CMK (cell line): ENCODE results near the gene RASSF10.

Experiments used
- DNase-seq: peaks from one replicate; pipeline ENCODE4 v3.0.0-alpha.2; 2010; ENCODE audit warnings: low read depth

Gene RASSF10

DNA sequence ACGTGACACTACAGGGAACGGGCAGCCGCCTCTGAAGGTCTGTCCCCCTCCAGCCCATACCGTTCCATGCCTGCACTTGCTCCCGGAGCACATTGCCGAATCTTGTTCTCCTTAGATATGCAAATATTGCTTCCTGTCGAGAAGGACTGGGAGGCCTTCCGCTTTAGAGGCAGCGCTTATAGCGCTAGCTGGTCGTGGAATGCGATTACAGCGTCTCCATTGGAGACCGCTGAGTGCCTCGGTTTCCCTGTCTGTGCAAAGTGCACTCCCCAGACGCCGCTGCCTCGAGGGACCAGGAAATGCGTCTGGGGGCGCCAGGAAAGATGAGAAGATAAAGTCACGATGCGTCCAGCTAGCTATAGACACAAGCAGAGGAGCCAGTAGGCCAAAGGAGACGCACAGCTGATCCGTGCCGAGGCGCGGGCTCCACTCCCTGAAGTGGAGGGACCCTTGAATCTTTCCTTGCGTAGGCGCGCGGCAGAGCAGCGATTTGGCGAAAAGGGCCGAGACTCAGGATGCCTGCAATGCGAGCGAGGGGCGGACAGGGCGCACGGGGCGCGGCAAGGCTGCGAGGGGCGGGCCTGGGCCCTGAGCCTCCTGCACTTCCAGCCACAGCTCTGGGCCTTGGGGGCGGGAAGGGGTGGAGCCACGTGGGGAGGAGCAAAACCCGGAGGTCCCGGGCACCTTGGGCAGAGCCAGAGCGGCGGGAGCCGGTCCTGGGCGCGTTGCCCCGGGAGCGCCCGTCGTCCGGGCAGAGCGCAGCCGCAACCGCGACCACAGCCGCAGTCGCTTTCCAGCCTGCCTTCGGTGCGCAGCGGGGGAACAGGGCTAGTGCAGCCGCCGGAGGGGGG is at the start of gene RASSF10:
Gene RASSF10 (plus strand): TSS at position 692 of the 851 bp plus-strand sequence. CDS start 261 bp downstream, outside the sequence.
- DNase-seq: no peak

DNA sequence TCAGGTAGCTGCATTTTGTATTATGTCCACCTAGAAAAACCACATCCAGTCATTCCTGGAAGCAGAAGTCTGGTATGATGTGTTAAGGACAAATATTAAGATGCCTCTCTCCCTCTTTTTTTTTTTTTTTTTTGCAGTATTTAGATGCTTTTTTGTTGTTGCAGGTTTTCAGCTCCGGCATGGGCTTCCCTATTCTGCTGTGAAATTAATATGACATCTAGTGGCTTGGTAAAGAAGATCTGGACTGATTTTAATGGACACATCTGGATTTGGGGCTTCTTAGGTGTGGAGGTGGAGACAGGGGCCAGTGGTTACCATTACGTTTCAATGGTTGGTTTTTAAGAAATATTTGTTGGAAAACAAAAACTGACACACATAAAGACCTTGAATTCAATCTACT is 47.5 kb upstream of the RASSF10 start:
- DNase-seq: no peak

DNA sequence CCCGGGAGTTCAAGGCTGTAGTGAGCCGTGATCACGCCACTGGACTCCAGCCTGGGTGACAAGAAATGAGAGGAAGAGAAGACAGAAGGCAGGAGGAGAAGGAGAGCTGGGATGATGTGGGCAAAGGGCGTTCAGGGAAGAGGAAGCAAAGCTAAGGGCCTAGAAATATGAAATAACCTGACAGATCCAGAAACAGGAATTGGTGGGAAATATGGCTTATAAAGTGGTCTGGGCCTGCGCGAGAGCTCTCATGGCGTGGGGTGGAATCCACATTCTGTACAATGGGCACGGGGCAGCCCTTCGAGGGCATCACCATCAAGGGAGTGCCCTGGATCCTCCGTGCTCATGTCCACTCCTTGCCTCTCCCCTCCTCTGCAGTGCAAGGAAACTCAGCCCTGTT is 46.8 kb upstream of the RASSF10 start:
- DNase-seq: no peak

DNA sequence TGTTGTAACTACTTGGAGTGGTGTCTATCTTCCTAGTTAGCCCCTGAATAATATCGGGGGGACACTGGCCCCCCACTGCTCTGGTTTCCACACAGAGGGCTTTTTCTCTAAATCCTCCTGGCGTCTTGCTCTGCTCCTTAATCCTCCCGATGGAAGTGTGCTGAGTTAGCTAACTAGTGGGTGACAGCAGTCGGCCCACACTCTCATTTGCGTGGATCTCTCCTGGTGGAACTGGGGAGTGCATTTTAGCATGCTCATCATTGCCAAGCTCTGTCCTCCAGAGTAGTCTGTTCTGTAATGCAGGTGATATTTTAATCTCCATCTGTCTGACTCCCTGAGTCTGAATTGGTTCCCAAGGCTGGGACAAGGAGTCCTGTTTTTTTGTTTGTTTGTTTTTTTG is 46.1 kb upstream of the RASSF10 start:
- no peak for DNase-seq

DNA sequence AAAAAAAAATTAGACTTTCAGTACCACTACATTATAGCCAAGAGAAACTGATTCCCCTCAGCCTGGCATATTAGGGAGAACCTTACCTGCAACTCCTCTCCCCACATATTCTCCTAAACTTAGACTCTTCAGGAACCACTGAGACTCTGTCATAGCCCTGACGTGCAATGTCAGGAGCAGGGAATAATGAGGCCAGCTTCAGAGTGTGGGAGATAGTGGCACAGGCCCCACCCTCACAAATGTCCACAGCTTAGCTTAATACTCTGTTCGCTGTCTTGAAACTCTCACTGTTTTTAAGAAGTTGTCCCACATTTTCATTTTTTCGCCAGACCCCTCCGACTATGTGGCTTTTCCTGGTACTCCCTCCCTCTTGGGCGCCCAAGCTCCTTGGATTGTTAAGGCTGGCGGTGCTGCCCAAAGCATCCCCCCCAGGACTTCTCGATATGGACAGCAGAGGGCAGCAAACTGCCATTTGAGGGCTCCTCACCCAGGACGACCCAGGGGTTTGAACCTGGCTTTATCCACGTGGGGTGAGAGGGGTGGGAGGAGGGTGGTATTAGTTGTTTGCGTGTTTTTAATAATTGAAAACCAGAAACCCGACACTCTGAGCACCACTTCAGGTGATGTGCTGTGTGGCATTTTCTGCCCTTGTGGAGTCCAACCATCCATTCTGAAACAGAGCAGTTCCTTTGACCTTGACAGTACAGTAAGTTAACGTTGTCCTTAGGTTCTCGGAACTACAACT is 45.2 kb upstream of the RASSF10 start:
- peak; percentile 22 for DNase-seq

DNA sequence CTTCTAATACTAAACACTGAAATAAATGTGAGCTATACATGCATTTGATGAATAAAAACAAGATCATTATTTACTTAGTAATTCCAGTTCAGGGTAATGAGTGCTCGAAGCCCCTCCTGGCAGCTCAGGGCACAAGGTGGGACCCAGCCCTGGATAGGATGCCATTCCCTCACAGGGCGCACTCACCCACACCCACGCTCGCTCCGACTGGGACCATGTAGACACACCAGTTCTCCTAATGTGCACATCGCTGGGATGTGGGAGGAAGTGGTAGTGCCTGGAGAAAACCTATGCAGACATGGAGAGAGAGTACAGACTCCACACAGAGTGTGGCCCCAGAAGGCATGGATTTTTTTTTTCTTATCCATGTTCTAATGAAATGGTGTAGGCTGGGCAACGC is 44.5 kb upstream of the RASSF10 start:
- no peak for DNase-seq

DNA sequence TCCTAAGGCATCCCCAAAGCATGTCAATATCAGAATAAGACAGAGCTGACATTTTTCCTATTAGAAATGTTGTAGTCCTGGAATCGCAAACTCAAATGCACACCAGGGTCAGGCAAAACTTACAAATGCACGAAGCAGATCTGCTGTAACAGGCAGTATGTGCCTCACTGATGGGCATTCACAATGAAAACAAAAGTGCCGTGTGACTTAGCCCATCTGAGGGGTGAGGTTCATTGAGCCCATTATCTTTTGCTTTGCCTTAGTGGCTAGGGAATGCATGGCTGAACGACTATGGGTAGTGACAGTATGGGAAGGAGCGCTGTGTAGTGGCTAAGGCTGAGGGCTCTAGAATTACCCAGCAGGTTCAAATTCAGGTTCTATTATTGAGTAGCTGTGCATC is 43.1 kb upstream of the RASSF10 start:
- no peak for DNase-seq

DNA sequence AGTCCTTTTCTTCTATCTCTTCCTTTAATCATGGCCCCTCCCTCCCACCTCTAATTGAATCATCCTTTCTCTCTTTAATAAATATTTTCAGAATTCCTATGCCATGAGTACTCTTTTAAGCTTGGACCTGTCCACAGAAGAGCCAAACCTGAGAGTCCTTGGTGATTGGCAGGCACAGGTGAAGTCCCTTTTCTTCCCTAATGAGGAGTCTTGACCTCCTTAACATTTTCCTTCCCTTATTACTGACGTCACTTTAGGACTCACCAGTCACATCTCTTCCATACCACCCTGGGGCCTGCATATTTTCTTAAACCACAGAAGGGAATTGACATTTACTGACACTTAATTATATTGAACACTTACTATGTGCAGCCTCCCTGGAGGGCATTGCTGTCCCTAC is 41.0 kb upstream of the RASSF10 start:
- DNase-seq: no peak

DNA sequence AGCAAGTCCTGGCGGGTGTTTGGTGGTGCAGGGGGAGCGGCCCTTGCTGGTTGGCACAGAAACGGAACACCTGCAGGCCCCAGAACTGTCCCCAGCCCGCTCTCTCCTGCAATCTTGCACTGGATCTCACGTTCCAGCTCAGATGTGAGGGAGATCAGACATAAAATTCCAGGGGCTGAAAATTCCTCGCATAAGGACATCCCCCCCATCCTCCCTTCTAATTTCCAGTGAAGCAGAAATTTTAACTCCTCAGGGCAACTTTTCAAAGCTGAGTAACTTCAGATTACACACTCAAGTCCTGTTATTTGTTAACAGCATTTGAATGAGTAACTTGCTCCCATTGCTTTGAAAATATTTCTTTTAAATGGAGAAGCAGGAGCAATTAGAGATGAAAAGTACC is 40.3 kb upstream of the RASSF10 start:
- DNase-seq: no peak

DNA sequence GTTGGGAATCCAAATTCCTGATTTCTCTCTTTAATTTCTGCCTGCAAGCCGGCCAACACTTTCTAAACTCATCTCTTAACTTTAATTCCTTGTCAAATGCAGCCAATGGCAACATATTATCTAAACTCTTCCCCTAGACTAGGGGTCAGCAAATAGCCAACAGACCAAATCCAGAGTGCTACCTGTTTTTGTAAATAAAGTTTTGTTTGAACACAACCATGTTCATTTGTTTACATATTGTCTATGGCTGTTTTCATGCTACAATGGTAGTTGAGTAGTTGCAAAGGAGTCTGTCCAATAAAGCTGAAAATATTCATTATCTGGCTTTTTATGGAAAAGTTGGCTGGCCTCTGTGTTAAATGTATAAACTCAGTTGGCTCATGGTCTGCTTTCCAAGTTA is 37.2 kb upstream of the RASSF10 start:
- no peak for DNase-seq

DNA sequence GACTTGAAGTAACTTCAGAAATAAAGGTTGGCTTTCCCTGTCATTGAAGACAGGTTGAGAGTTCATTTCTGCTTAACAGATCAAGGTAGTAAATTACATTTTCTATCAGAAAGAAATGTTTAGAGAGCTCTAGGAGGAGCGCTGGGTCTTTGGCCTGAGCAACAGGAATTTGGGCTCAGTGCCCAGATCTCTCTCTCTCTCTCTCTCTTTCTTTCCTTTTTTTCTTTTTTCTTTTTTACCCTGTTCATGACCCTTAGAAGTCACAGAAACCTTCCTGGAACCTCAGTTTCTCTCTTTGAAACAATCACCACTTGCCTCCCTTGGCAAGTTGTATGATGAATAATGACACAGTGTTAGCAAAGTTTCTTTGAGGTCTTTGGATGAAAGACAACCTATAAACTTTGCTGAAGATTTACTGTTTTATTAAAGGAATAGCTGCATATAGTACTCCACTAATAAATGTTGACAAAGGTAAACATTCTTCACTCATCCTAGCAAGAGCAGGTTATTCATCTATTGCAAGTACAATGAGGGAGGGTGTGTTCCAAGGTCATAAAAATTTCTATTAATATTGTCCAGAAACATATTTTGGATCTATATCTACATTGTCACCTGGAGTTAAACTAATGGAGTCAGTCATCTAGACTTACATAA is 35.5 kb upstream of the RASSF10 start:
- DNase-seq: no peak

DNA sequence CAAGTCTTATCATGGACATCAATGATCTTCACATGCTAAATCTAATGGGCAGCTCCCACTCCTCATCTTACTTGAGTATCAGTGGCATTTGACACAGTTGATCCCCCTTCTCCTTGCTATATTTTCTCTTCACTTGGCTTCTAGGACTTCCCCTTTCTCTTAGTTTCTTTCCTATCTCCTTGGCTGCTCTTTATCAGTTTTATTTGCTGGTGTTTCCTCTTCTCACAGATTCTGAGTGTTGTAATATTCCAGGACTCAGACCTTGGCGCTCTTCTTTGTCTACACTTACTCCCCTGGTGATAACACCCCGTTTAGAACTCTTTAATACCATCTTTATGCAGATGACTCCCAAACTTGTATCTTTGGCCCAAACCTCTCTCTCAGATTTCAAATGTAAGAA is 33.9 kb upstream of the RASSF10 start:
- DNase-seq: no peak

DNA sequence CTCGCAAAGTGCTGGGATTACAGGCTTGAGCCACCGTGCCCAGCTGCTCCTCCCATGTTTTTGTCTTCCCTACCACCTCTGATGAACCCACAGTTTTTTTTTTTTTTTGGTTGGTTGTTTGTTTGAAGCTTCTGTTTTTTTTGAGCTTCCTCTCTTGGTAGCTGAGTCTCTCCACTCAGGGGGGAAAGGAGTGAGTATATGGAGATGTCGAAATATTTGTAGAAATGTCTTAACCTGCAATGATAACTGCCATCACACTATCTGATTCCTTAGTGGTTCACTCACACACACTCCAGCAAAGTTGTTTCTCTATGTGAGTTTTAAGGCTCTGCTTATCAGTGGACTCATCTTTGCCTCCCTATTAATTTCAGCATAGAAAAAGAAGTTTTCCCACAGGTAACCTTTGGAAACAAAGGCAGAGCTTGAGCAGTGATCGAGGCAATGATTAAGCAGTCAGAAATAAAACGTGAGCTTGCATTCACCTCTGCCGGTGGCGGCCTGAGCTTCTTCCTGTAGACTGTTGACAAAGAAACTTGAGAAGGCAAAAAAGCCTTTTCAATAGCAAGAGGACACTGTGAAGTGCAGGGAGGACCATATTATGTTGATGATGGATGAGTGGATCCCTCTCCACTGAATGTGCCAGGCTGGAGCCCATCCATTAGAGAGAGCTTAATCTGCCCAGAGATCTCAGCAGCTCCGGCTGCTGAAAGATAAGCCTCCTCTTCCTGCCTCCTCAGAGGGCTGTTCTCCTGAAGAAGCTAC is 29.0 kb upstream of the RASSF10 start:
- DNase-seq: no peak

DNA sequence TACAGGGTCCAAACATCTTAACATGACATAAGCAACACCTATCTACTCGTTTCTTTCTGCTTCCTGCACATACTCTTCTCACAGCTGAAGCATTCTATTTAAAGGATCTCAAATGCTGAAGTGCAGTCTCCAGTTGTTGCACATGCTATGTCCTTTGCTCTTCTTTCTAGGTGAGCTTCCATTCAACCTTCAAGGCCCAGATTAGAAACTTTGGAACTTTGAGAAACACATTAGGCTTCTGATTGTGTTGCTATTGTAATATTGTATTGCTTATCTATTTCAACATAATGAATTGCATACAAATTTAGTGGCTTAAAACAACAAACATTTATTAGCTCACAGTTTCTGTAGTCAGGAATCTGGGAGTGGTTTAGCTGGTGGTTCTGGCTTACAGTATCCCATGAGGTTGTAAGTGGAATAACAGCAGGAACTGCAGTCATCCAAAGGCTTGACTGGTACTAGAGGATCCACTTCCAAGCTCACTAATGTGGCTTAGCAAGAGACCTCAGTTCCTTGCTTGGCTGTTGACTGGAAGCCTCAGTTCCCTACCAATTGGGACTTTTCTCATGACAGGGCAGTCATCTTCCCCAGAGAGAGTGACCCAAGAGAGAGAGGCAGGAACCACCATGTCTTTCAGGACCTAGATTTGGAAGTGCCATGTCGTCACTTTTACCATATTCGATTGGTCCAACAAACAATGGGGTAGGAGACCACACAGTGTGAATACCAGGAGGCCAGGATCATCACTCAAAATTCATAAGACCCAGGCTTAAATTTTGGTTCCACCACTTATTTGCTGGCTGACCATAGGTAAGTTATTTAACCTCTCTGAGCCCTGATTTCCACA is 27.2 kb upstream of the RASSF10 start:
- no peak for DNase-seq

DNA sequence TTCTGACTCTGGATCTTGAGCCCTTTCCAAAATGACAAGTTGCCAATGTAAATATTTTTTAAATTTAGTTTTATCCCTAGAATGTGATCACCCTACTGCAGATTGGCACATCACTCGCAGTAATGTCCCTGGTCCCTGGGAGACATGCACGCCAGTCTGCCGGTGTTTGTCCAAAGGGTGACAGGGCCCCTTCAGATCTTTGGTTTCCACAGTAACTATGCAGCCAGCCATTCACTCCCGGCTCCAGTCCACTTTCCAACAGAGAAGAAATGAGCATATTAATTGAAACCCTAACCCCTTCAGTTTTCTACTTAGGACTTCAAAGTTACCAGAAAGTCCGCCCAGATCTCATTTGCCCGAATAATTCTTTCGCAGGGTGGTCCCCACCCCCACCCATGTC is 25.8 kb upstream of the RASSF10 start:
- no peak for DNase-seq

DNA sequence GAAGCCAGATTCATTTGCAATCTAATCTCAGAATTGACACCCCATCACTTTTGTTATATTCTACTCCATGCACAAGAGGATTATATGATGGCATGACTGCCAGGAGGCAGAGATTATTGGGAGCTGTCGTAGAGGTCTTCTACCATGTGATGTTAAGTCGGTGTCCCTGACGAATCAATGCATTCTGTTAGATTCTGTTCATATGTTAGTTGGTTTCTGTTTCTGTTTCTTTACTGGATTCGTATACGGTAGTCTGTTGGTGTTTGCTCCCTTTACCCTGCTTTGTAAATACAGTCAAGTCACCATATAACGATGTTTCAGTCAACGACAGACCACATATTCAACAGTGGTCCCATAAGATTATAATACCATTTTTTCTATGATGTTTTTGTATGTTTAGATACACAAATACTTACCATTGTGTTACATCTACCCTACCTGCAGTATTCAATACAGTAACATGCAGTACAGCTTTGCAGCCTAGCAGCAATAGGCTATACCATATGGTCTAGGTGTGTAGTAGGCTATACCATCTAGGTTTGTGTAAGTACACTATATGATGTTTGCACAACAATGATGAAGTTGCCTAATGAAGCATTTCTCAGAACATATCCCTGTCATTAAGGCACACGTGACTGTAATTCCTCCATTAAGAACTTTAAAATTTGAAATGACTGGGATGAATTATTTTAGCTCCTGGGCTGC is 22.8 kb upstream of the RASSF10 start:
- no peak for DNase-seq

DNA sequence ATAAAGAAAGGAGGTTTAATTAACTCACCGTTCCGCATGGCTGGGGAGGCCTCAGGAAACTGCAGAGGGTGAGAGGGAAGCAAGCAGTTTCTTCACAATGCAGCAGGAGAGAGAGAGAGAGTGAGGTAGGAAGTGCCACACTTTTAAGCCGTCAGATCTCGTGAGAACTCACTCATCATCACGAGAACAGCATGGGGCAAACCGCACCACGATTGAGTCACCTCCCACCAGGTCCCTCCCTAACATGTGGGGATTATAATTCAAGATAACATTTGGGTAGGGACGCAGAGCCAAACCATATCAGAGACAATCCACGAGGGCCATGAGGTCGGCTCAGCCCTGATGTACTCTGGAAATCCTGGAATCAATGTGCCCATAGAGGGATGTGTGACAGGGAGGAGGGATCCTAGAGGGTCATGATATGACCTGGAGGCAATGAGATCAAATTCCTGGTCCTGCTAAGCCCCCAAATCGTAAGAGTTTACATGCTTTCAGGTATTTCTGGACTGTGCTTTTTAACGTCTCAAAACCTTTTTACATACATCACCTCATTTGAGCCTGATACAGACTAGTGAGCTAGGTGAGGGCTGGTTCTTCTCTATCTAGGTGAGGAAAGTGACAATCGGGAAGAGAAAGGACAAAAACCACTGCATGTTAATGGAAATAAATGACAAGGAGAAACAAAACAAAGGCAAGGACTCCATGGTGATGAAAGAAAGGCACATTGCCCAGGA is 19.5 kb upstream of the RASSF10 start:
- DNase-seq: peak; percentile 11

DNA sequence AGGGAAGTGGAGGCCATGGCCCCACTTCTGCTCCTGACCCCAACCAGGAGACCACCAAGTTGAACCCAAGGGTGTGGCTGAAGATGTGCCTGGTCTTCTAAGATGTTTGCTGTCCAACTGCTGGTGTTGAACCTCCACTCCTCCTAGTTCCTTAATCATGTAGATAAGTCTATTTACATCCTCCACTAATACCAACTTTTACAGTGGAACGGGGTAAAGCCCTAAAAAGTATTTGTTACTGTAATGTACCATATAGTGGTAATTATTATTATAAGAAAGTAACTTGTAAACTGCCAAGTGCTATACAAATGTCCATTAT is 19.0 kb upstream of the RASSF10 start:
- DNase-seq: no peak

DNA sequence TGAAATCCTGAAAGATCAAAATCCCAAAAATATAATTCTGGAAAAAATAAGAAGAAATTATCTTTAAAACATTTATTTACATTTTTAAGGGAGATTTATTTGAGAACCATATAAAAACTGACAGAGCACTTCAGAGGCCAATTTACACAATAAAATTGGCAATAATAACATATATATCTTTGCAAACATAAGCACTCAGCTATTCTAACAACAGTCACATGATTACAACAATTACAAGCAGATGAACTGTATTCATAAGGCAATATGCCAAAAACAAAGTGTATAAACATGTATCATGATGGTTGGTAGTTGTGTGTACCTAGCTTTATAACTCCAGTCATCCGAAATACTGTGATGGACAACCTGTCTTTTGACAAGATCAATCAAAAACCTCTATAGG is 17.7 kb upstream of the RASSF10 start:
- no peak for DNase-seq

DNA sequence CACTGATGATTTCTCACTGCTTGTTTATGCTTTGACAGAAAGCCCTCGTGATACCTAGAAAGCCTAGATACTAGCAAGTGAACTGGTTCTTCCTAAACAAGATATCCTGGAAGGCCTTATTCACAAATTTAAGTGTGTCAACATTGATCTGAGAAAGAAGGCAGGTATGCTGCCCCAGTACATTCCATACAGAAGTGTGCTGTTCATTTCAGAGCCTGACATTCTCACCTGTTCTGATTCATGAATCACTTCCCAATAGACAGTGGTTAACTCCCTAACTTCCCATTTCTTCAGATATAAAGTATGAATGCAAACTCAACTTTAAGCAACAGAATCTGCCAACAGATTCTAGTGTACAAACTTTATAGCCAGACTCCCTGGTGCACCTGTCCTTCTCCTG is 15.5 kb upstream of the RASSF10 start:
- no peak for DNase-seq
